Astrocyte (in vitro differentiated cells and primary cell): ENCODE results near the gene RWDD1. TPM values are rescaled to one million over a fixed set of nuclear protein-coding genes. Genes with fewer than 3 reads are reported as not detected.

Experiments used
- DNase-seq: peaks from one replicate; pipeline ENCODE4 v3.0.0-alpha.2; 2010; ENCODE audit warnings: low read depth
- FAIRE-seq: peaks from 2 replicates; lab custom pipeline; 2011; peaks lifted over from hg19 to GRCh38; lab: Jason Lieb, UNC
- H2AFZ ChIP-seq: 2 replicates; pipeline ENCODE4 v1.6.0; 2012; ENCODE audit warnings: low read depth, low read length, inconsistent platforms
- H3K27ac ChIP-seq: 2 replicates; pipeline ENCODE4 v1.5.1; 2011; ENCODE audit warnings: low read depth, low read length, inconsistent platforms
- H3K27me3 ChIP-seq: 2 replicates; pipeline ENCODE4 v1.6.0; 2011; ENCODE audit warnings: low read length, inconsistent platforms; ENCODE audit not compliant: insufficient read depth
- H3K36me3 ChIP-seq: 2 replicates; pipeline ENCODE4 v1.5.1; 2011; ENCODE audit warnings: low read length, inconsistent platforms; ENCODE audit not compliant: insufficient read depth
- H3K4me1 ChIP-seq: 2 replicates; pipeline ENCODE4 v1.5.1; 2011; ENCODE audit warnings: low read length, inconsistent platforms; ENCODE audit not compliant: insufficient read depth
- H3K4me2 ChIP-seq: 2 replicates; pipeline ENCODE4 v1.6.0; 2012; ENCODE audit warnings: low read length, inconsistent platforms
- H3K4me3 ChIP-seq: 2 replicates; pipeline ENCODE4 v1.5.1; 2011; ENCODE audit warnings: low read depth, mild to moderate bottlenecking, low read length, inconsistent platforms; ENCODE audit not compliant: insufficient read depth
- H3K79me2 ChIP-seq: 2 replicates; pipeline ENCODE4 v1.6.0; 2012; ENCODE audit warnings: mild to moderate bottlenecking, low read length, inconsistent platforms; ENCODE audit not compliant: insufficient read depth
- H3K9ac ChIP-seq: 2 replicates; pipeline ENCODE4 v1.6.0; 2012; ENCODE audit warnings: mild to moderate bottlenecking, low read length, inconsistent platforms
- H3K9me3 ChIP-seq: 2 replicates; pipeline ENCODE4 v1.5.1; 2012; ENCODE audit warnings: low read depth, mild to moderate bottlenecking, low read length, inconsistent platforms; ENCODE audit not compliant: insufficient read depth
- H4K20me1 ChIP-seq: 2 replicates; pipeline ENCODE4 v1.6.0; 2012; ENCODE audit warnings: low read length, inconsistent platforms; ENCODE audit not compliant: insufficient read depth
- H3K27ac Mint-ChIP-seq: one replicate; pipeline ENCODE4 v1.8.0; 2021; ENCODE audit warnings: mild to moderate bottlenecking, mixed read lengths; ENCODE audit not compliant: unreplicated experiment
- H3K27me3 Mint-ChIP-seq: one replicate; pipeline ENCODE4 v1.8.0; 2021; ENCODE audit warnings: low read depth, mixed read lengths; ENCODE audit not compliant: unreplicated experiment
- H3K36me3 Mint-ChIP-seq: one replicate; pipeline ENCODE4 v1.8.0; 2021; ENCODE audit warnings: low read depth, mixed read lengths; ENCODE audit not compliant: unreplicated experiment
- H3K4me1 Mint-ChIP-seq: one replicate; pipeline ENCODE4 v1.8.0; 2021; ENCODE audit warnings: low read depth, mixed read lengths; ENCODE audit not compliant: unreplicated experiment
- H3K4me3 Mint-ChIP-seq: one replicate; pipeline ENCODE4 v1.8.0; 2021; ENCODE audit warnings: mild to moderate bottlenecking, moderate library complexity, mixed read lengths; ENCODE audit not compliant: unreplicated experiment
- H3K9me3 Mint-ChIP-seq: one replicate; pipeline ENCODE4 v1.8.0; 2021; ENCODE audit warnings: mild to moderate bottlenecking, mixed read lengths; ENCODE audit not compliant: unreplicated experiment
- CTCF ChIP-seq: IDR thresholded peaks from 2 replicates; pipeline ENCODE4 v1.5.1; 2011; ENCODE audit warnings: low read depth, mild to moderate bottlenecking, inconsistent platforms, low read length, moderate library complexity; ENCODE audit not compliant: insufficient read depth
- EZH2 ChIP-seq: IDR thresholded peaks from 2 replicates; pipeline ENCODE4 v1.6.1; 2012; ENCODE audit warnings: mild to moderate bottlenecking, low read length, inconsistent platforms; ENCODE audit not compliant: insufficient read depth
- total RNA-seq: library from RNA; stranded (reverse); gene quantifications from 2 replicates; pipeline ENCODE4 v1.2.1, GENCODE V29; 2021

The RWDD1 gene
- total RNA-seq, 1 donor from 2014 or later: 45.1 TPM

DNA sequence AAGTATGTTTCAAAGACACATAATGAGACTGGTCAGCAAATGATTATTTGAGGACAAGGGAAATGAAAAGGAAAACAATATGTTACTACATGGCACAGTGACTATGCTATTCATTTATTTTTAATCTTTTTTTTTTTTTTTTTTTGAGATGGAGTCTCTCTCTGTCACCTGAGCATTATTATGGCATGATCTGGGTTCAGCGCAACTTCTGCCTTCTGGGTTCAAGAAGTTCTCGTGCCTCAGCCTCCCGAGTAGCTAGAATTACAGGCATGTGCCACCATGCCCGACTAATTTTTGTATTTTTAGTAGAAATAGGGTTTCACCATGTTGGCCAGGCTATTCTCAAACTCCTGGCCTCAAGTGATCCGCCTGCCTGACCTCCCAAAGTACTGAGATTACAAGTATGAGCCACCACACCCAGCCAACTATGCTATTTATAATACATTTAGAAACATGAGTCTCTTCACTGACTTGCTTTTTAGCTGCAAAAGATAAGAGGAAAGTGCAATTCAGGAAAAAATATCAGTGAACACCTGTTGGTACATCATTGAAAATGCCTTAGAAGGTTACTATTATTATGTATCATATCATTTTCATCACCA, 14.4 kb upstream of the RWDD1 start:
- FAIRE-seq (no peak), DNase-seq (no peak)
- H3K27ac Mint-ChIP-seq: no peak overlapping the region
- Histone ChIP-seq H3K4me2 (peak overlapping the region; percentile 52), H4K20me1 (no peaks in the 10 kb centered on the region), H3K27me3 (no peaks in the 10 kb centered on the region), H3K36me3 (no peaks in the 10 kb centered on the region), H3K9me3 (no peaks in the 10 kb centered on the region), H3K4me1 (peaks cover 21% of the 10 kb centered on the region), H3K79me2 (no peaks in the 10 kb centered on the region), H3K4me3 (no peak overlapping the region), H3K27ac (peak overlapping the region; percentile 74), H2AFZ (no peak overlapping the region), H3K9ac (no peak overlapping the region)
- no peaks in the 10 kb centered on the region for H3K36me3 Mint-ChIP-seq
- H3K9me3 Mint-ChIP-seq: no peaks in the 10 kb centered on the region
- TF ChIP-seq CTCF: no peak
- TF ChIP-seq EZH2: no peak
- H3K27me3 Mint-ChIP-seq: peaks cover 4% of the 10 kb centered on the region
- H3K4me3 Mint-ChIP-seq: no peak overlapping the region
- H3K4me1 Mint-ChIP-seq: peaks cover 14% of the 10 kb centered on the region

GRCh38 chr6:116557893-116558292, 13.4 kb upstream of the RWDD1 start:
- Histone ChIP-seq H3K9me3 (no peaks in the 10 kb centered on the region), H2AFZ (no peak overlapping the region), H3K4me1 (peaks cover 21% of the 10 kb centered on the region), H3K9ac (no peak overlapping the region), H4K20me1 (no peaks in the 10 kb centered on the region), H3K27me3 (no peaks in the 10 kb centered on the region), H3K4me2 (peak overlapping the region; percentile 27), H3K4me3 (no peak overlapping the region), H3K27ac (peak overlapping the region; percentile 42), H3K36me3 (no peaks in the 10 kb centered on the region), H3K79me2 (no peaks in the 10 kb centered on the region)
- FAIRE-seq (peak; percentile 99), DNase-seq (peak; percentile 97)
- no peaks in the 10 kb centered on the region for H3K9me3 Mint-ChIP-seq
- H3K4me3 Mint-ChIP-seq: no peak overlapping the region
- no peak for TF ChIP-seq EZH2
- TF ChIP-seq CTCF: no peak
- H3K27me3 Mint-ChIP-seq: peaks cover 4% of the 10 kb centered on the region
- H3K4me1 Mint-ChIP-seq: peaks cover 14% of the 10 kb centered on the region
- no peaks in the 10 kb centered on the region for H3K36me3 Mint-ChIP-seq
- no peak overlapping the region for H3K27ac Mint-ChIP-seq

DNA sequence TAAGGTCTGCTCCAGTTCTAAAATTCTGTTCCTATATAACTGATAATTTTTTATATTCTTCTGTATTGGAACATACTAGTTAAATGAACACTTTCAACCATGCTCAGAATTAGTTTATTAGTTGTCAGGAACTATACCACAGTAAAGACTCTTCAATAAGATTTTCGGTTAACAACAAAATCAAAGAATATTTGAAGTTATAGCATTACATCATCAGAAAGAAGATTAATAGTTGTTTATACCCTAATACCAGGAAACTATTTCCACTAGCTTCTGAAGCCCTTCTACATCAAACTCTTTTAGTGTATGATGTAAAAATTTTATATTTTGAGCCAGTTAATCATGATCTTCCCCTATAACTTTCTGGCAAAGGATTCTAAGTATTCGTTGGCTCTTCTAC, 11.2 kb upstream of the RWDD1 start:
- H3K27me3 ChIP-seq: no peaks in the 10 kb centered on the region
- peaks cover 20% of the 10 kb centered on the region for H3K4me1 Mint-ChIP-seq
- DNase-seq (no peak), FAIRE-seq (no peak)
- no peak overlapping the region for H3K9ac ChIP-seq
- TF ChIP-seq CTCF: no peak
- TF ChIP-seq EZH2: no peak
- H2AFZ ChIP-seq: no peak overlapping the region
- peaks cover 27% of the 10 kb centered on the region for H3K4me1 ChIP-seq
- no peak overlapping the region for H3K27ac Mint-ChIP-seq
- no peak overlapping the region for H3K4me3 Mint-ChIP-seq
- H3K4me3 ChIP-seq: no peak overlapping the region
- H3K27me3 Mint-ChIP-seq: no peaks in the 10 kb centered on the region
- no peaks in the 10 kb centered on the region for H3K79me2 ChIP-seq
- no peaks in the 10 kb centered on the region for H4K20me1 ChIP-seq
- H3K36me3 Mint-ChIP-seq: no peaks in the 10 kb centered on the region
- no peaks in the 10 kb centered on the region for H3K9me3 ChIP-seq
- H3K36me3 ChIP-seq: no peaks in the 10 kb centered on the region
- H3K27ac ChIP-seq: no peak overlapping the region
- H3K4me2 ChIP-seq: no peak overlapping the region
- H3K9me3 Mint-ChIP-seq: no peaks in the 10 kb centered on the region
